Frontal cortex (tissue), 4 donors: ENCODE results near the gene HOMER3. TPM values are rescaled to one million over a fixed set of nuclear protein-coding genes. Genes with fewer than 3 reads are reported as not detected.
A peak's percentile ranks its signal among the peaks of the same experiment; 100 is the strongest.
"Not testable (repeated sequence)": the region's sequence is repeated elsewhere in the genome, so short reads cannot be mapped to it uniquely, and the experiment has no call there.

Experiments used
- DNase-seq, 2 donors: peaks; one replicate each; pipeline ENCODE4 v3.0.0; 2012; ENCODE audit warnings: low spot score in 2 of 2
- FAIRE-seq: peaks from 2 replicates; lab custom pipeline; 2012; peaks lifted over from hg19 to GRCh38; lab: Jason Lieb, UNC
- total RNA-seq: library from RNA; depleted of rRNA; stranded (reverse); fragments of >200 nt; gene quantifications from one replicate; pipeline ENCODE4 v1.2.3, GENCODE V29; 2014
- donor health status: control.
- donor health status: control.
- donor health status: control.

The HOMER3 gene
- total RNA-seq, 1 donor from 2014 or later = 20.4 TPM

DNA sequence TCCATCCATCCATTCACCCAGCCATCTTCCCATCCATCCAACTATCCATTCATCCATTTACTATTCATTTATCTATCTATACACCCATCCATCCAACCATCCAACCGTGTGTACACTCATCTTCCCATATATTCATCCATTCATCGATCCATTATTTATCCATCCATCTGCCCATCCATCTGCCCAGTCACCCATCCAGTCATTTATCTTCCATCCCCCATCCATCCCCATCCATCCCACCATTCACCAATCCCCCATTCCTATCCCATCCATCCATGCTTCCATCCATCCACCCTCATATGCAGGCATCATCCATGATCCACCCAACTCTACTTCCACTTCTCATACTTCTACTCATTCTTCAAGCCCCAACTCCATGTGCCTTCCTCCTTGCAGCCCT is 14.0 kb upstream of the HOMER3 start:
- no peak for FAIRE-seq

DNA sequence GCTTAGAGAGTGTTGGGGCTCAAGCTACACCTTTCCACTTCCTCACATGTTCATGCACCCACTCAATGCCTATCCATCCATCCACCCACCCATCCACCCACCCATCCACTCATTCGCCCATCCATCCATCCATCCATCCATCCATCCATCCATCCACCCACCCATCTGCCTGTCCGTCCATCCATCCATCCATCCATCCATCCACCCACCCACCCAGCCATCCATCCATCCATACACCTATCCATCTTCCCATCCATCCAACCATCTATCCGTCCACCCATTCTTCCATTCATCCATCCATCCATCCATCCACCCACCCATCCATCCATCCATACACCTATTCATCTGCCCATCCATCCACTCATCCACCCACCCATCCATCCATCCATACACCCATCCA is 13.1 kb upstream of the HOMER3 start:
- no peak for FAIRE-seq

More for the DNA sequence above, 14.0 kb upstream of the HOMER3 start:
- DNase-seq = no peak

DNA sequence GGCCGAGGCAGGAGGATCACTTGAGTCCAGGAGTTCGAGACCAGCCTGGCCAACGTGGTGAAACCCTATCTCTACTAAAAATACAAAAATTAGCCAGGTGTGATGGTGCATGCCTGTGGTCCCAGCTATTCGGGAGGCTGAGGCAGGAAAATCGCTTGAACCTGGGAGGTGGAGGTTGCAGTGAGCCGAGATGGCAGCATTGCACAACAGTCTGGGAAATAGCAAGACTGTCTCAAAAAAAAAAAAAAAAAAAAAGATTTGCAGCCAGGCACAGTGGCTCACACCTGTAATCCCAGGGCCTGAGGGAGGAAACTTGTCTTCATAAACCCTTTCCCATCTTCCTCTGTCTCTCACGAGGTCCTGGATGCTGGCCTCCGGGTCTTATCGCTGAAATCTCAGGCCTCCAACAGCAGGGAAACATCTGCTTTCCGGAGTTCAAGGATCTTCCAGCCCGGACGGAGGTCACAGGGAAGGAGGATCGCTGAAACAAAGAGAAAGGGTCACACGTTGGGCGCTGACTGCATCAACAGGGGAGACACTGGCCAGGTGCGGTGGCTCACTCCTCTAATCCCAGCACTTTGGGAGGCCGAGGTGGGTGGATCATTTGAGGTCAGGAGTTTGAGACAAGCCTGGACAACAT is 11.5 kb upstream of the HOMER3 start:
- DNase-seq, FAIRE-seq: not testable (repeated sequence)

More for the DNA sequence above, 13.1 kb upstream of the HOMER3 start:
- no peak for DNase-seq

DNA sequence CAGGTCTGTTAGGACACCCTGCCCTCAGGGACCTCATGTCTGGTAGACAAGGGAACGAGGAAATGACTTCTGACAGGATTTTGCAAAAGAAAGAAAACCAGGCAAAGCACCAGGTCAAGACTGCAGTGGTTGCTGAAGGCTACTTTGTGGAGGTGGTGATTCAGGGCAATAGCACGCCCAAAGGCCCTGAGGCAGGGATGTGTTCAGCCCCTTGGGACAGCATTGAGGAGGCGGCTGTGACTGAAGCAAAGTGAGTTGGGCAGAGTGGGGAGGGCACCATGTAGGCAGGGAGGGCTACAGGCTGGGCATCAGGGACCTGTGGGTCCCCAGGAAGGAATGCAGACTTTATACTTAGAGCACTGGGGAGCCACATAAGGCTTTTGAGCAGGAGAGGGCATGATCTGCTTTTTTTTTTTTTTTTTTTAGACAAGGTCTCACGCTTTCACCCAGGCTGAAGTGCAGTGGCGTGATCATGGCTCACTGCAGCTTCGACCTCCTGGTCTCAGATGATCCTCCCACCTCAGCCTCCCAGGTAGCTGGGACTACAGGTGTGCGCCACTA is 10.8 kb upstream of the HOMER3 start:
- no peak for DNase-seq
- no peak for FAIRE-seq

DNA sequence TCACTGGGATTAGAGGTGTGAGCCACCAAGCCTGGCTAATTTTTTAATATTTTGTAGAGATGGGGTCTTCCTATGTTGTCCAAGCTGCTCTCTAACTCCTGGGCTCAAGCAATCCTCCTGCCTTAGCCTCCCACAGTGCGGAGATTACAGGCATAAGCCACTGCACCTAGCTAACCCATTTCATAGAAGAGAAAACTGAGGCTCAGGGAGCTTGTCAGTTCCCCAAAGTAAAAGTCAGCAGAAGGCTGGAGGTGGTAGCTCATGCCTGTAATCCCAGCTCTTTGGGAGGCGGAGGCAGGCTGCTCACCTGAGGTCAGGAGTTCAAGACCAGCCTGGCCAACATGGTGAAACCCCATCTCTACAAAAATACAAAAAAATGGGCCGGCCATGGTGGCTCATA is 8.8 kb upstream of the HOMER3 start:
- FAIRE-seq = no peak
- no peak for DNase-seq

DNA sequence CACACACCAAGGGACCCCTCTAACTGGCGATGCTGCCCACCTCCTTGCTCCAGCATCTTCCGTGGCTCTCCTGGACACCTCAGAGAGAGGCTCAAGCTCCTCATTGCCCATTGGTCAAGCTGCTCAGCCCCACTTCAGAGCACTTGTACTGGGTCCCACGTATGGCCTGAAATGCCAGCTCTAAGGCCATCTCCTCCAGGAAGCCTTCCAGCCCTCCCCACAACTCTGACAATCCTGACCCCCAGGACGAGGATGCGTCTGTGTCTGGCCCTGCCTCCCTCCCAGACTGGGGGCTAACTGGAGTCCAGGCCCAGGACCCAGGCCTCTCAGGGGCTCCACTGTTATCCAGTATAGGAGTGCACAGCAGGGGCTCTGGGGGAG is 7.9 kb upstream of the HOMER3 start:
- DNase-seq (no peak), FAIRE-seq (no peak)

DNA sequence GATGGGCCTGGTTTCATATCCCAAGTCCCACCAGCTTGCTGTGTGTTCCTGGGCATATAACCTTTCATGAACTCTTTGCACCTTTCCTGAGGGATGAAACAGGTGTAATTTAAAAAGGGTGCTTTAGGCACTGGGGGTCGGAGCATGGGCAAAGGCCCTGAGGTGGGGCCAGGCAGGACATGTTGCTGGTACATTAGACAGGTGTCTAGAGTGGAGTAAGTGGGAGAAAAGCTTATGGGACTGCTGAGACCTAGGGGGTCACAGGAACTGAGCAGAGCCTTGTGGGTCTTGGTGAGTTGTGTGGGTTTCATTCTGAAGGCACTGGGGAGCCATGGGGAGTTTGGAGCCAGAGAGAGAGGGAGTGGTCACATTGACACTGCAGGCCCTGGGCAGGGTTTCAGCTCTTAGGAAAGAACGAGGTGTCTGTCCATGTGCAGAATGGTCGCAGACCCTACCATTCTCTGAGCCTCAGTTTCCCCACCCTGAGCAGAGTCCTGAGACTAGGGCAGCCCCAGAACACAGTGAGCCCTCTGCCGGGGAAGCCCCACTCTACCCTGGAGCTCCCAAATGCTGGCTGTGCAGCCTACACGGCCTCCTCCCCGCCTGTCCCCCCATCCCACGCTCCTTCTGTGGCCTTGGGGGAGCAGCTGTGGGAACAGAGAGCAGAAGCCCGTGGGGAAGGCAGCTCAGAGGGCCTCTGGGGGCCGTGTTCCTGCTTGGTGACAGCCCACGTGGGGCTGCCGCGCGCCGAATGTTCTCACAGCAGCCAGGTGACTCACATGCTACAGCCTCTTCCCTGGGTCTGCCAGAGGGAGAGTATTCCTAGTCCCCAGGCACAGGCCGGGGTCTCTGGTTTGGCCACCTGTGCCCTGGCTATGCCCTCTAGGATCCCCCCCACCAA is 7.3 kb upstream of the HOMER3 start:
- DNase-seq = no peak
- FAIRE-seq = no peak

DNA sequence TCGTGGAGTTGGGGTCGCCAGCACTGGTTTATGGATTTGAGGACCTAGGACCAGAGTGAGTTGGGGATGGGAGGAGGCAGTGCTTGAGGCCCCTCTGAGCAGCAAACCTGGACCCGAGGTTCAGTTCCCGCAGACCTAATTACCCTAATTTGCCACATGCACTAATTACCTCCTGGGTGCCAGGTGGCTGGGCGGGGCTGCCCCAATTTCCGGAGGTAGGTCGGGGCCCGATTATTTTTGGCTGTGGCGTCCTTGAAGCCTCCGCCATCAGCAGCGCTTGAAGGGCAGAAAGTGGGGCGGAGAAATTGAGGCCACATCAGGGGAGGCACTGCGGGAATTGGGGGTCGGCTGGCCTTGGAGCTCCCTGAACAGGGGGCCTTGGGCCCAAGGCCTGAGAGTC is 5.9 kb upstream of the HOMER3 start:
- no peak for DNase-seq

DNA sequence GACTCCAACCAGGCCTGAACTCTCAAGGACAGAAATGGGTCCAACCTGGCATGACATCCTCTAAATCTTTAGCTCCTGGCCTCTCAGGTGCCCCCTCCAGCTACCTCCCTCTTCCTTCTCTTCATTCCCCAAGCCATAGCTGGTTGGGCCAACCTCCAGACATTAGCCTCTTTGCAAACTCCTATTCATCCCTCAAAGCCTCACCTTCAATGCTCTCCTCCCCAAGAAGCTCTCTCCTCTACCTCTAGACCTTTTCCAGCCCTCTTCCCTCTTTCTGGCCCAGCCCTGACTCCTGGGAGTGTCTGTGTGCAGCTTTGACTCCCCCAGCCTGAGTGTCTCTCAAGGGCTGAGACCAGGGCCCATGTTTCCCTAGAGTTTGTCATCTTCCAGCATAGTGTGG is 5.3 kb upstream of the HOMER3 start:
- no peak for FAIRE-seq

More for the DNA sequence above, 5.9 kb upstream of the HOMER3 start:
- FAIRE-seq = no peak

DNA sequence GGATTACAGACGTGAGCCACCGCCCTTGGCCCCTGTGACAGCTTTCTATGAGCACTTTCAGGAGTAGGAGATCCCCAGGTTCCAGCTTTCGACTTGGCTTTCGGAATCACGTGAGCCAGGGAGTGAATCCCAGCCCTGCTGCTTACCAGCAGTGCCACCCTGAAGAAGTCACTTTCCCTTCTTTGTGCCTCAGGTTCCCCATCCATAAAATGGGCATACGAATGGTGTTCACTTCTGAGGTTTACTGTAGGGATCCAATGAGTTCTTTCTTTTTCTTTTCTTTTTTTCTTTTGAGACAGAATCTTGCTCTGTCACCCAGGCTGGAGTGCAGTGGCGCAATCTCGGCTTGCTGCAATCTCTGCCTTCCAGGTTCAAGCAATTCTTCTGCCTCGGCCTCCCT is 4.3 kb upstream of the HOMER3 start:
- FAIRE-seq = no peak
- DNase-seq = no peak

More for the DNA sequence above, 5.3 kb upstream of the HOMER3 start:
- no peak for DNase-seq

DNA sequence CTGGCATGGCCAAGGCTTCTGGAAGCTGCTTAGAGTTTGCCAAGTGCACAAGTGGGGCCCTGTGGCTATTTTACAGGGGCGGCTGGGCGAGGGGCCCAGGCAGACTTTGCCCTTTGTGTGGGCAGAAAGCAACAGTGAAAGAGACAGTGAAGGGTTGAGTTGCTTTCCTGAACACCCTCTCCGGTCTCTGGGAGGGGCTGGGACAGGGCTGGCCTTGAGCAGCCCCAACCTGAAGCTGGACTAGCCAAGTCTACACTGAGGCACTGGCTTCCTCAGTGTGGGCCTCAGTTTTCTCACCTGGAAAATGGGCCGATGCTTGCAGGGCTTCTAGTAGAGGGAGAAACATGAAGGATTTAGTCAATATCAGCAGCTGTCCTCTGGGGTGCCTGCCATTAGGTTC is 2.4 kb upstream of the HOMER3 start:
- FAIRE-seq = no peak
- DNase-seq = no peak

DNA sequence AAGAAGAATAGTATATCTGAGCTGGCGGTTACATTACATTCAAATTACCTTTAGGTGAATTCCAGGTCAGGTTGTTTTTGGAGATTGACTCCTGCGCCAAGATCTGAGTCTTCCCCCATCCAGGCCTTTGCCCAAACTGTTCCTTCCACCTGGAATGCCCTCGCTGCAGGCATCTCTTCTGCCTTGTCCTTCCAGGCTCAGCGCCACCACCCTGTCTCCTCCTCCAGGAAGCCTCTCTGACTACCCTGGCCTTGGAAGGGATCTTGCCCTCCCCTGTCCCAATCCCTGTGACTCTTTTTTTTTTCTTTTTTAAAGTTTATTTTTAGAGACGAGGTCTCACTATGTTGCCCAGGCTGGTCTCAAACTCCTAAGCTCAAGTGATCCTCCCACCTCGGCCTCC is 1.7 kb upstream of the HOMER3 start:
- DNase-seq = no peak
- no peak for FAIRE-seq

DNA sequence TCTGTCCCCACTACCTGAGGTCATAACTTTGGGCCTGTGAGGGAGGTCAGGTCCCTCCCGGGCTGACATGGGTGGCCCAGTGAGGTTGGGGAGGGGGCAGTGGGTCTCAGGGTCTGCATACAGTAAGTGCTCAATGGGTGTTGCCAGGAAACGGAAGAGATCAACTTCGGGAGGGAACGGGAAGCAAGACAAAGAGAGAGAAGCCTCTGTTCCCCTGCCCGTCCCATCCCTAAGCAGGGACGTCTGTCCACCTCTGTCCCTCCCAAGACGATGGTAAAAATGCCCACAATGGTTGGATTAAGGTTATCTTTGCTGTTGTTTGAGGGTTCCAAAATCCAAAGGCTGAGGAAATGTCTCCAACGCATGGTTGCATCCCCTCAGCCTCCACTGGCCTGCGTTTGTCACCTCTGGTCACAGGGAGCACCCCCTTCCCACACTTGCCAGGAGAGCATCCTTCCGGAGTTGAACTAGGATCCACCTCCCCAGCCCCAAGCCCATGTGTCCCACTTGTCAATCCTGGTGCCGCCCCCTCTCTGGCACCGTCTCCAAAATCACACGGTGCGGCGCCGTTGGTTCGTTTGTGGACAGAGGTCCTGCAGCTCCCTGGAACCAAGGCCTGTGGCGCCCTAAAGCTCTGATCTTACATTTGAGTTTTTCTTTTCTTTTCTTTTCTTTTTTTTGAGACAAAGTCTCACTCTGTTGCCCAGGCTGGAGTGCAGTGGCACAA is 774 bp upstream of the HOMER3 start:
- no peak for DNase-seq
- FAIRE-seq = no peak

DNA sequence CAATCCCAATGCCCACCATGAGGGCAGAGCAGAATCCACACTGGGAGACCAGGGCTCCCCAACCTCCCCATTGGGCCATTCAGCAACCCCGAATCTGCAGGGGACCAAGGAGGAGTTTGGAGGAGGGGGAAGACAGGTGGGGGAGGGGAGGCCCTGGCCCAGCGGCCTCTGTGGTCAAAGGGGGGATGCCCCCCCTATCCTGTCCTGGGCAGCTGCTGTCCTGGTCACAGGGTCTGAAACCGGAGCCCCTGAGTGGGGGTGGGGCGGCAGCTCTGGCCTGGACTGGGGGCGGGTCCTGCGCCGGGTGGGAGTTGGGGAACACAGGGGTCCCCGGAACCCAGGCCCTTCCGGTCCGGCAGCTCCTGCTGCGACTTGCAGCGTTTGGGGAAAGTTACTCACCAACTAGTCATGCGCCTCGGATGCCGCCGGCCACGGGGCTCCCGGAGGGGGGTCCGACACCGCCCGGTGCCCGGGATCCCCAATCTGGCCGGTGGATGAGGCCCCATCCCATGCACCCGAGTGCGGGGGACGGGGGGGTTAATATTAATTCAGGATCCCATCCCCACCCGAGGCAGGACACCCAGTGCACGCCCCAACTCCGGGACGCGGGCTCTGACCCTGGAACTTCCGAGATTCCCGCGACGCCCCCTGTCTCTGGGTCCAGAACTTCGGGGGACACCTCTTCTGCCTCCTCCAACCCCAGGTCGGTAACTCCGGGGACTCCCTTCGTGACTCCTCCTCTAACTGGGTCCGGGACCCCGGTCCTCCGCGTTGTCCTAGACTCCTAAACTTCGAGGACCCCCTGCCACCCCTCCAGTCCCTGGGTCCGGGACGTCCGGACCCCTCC is 872 bp downstream of the HOMER3 start:
- no peak for FAIRE-seq

DNA sequence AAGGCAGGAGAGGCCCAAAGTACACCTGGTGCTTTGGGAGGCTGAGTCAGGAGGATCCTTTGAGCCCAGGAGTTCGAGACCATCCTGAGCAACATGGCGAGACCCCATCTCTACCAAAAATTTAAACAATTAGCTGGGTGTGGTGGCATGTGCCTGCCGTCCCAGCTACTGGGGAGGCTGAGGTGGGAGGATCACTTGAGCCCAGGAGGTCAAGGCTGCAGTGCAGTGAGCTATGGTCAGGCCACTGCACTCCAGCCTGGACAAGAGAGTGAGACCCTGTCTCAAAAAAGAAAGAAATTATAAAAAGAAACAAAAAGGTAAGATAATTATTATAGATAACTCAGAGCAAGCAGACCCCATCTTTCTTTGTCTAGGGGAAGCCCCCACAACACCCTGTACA is 1.9 kb downstream of the HOMER3 start:
- DNase-seq (no peak), FAIRE-seq (no peak)

More for the DNA sequence above, 872 bp downstream of the HOMER3 start:
- peak; percentile 69 to 73 for DNase-seq

DNA sequence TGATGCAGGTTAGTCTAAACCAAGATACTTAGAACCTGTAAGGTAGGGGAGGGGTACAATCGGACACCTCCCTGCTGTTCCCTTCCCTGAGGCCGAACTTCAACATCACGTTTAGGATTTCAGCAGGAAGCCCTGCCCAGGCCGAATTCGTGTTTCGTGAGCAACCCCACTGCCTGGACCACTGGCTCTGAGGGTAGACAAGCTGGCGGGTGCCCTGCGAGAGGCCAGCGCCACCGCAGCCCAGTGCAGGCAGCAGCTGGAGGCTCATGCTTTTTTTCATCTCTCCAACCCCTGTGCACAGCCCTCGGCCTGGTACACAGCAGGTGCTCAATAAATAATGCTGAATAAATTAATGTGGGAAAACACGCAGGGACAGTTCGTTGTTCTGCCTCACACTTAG is 7.7 kb downstream of the HOMER3 start:
- FAIRE-seq (no peak), DNase-seq (no peak)

DNA sequence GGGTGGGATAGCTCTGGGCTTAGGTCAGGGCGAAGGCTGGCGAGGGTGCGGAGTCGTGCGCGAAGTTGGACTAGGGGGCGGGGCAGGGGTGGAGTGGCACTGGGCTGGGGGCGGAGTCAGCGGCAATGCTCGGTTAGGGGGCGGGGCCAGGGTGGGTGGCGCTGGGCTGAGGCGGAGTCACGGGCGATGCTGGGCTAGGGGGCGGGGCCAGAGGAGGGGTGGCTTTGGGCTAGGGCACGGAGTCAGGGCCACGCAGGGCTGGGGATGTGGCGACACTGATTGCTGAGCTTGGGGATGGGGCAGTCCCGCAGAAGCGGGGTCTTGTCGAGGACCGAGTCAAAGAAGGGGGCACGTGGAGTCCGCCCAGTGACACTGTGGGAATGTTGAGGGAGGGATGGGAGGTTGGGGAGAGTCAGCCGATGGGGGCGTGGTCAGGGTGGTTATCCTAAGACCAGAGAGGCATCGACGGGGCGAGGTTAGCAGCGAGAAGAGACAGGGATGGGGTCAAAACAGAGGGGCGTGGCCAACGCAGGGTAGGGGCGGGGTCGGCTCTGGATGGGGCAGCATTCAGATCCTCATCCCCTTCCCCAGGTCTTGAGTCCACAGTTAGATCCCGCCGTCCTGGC is 8.7 kb downstream of the HOMER3 start:
- DNase-seq (peak; percentile 75 to 90), FAIRE-seq (no peak)

DNA sequence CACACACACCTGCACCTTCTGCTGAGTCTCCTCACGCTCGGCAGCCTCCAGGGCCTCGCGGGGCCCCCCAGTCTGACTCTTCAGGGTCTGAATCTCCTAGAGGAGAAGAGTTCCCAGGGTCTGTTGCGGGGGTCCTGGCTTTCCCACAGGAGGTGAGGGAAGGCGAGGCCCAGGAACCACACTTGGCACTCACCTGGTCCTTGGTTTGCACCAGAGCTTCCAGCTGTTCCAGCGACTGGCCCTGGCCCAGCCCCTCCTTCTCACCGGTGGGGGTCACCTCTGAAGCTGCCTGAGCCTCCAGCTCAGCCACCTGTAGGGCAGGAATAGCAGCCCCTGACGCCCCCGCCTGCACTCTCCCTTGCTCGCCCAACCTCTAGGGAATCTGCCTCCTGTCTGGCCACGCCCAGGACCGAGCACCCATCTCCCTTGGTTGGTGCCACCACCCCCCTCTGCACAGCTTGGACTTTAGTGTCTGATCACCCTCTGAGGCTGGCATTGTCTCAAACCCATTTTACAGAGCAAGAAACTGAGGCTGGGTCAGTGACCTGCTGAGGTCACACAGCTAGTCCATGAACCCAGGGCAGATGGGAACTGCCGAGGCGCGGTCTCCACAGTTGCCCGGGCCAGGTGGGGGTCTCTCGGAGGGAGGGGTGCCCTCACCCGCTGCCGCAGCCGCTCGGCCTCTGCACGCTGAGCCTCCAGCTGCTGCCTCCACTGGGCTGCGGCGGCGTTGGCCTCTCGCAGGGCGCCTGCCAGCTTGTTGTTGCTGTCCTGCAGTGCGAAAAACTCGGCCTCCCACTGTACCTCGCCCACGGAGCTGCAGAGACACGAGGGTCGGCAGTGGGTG is 9.5 kb downstream of the HOMER3 start:
- no peak for FAIRE-seq

More for the DNA sequence above, 9.5 kb downstream of the HOMER3 start:
- no peak for DNase-seq
